ENCODE results near the gene DLST. TPM values are rescaled to one million over a fixed set of nuclear protein-coding genes. Genes with fewer than 3 reads are reported as not detected.

Gene DLST
- total and polyA plus RNA-seq, 2 of the 4 experiments (the other 2 are of a cell fraction), result 58.6 to 119 TPM

- 0% methylated on average over 1 of the region's 5 CpGs; no CpG with 5 or more reads in 1 of the 2 experiments for WGBS, 2 experiments (ENCODE audit: extremely low coverage in 2 of 2, insufficient read length in 1 of 2)
- Histone ChIP-seq H3K9ac (ENCODE audit: low read depth, low read length) (no peak overlapping the region), H3K4me2 (ENCODE audit: low read depth, low read length) (no peak overlapping the region), H2AK5ac (ENCODE audit: low read depth, low read length) (no peak overlapping the region), H3K4me3 (ENCODE audit: insufficient read depth, low read depth, low read length) (no peak overlapping the region), H4K8ac (ENCODE audit: low read depth in 2 of 2, low read length in 2 of 2) (no peak overlapping the region), H2AFZ (replicated peaks; ENCODE audit: low read length, poor library complexity) (no peak overlapping the region), H3K18ac (ENCODE audit: low read depth, low read length) (no peak overlapping the region), H2BK20ac (ENCODE audit: low read depth, low read length) (no peak overlapping the region), H3K36me3 (ENCODE audit: control insufficient read depth, insufficient read depth, low read length) (no peaks in the 10 kb centered on the region), H3K4me1 (ENCODE audit: control insufficient read depth, insufficient read depth, low read length) (peaks cover 1% of the 10 kb centered on the region; the same call in 1 of the 2 replicates), H3K27ac (ENCODE audit: insufficient read depth, low read length) (no peak overlapping the region), H4K91ac (ENCODE audit: insufficient read depth, low read depth, low read length) (no peak overlapping the region), H4K5ac (ENCODE audit: low read depth, low read length) (no peak overlapping the region), H2BK120ac (ENCODE audit: low read depth, low read length) (no peak overlapping the region), H3K56ac (ENCODE audit: extremely low read depth, insufficient read depth, low read length) (no peak overlapping the region), H4K20me1 (ENCODE audit: insufficient read depth, low read length) (no peaks in the 10 kb centered on the region), H3K27me3 (ENCODE audit: control insufficient read depth, insufficient read depth, low read length) (no peaks in the 10 kb centered on the region), H2BK15ac (ENCODE audit: low read depth, low read length) (no peak overlapping the region), H3K9me3 (ENCODE audit: control insufficient read depth, insufficient read depth, low read length) (no peaks in the 10 kb centered on the region), H3K79me1 (ENCODE audit: low read depth in 1 of 2, low read length in 2 of 2) (no peaks in the 10 kb centered on the region), H3K23ac (ENCODE audit: low read depth, low read length) (no peak overlapping the region), H3K9me1 (ENCODE audit: insufficient read depth, low read length) (no peaks in the 10 kb centered on the region), H3K14ac (replicated peaks; ENCODE audit: low read depth, low read length) (no peak overlapping the region), H2BK5ac (ENCODE audit: low read depth, low read length, poor library complexity, severe bottlenecking) (no peak overlapping the region), H2AK9ac (replicated peaks; ENCODE audit: low read depth, low read length, poor library complexity) (no peak overlapping the region), H3K4ac (ENCODE audit: low read depth, low read length) (no peak overlapping the region)
- ChIA-PET POLR2A (ENCODE audit: unreplicated experiment) (no interaction called here), CTCF (no interaction called here)
- no peak for TF ChIP-seq CHD1 (IDR thresholded peaks at IDR 0.05; ENCODE audit: low read depth, low read length)
- TF ChIP-seq CEBPB (IDR thresholded peaks at IDR 0.05; ENCODE audit: low read depth, low read length), result no peak
- no peak for TF ChIP-seq BHLHE40 (IDR thresholded peaks at IDR 0.05; ENCODE audit: low read depth, low read length)
- TF ChIP-seq RFX5 (IDR thresholded peaks at IDR 0.05; ENCODE audit: low read depth, low read length), result no peak
- TF ChIP-seq CTCF (conservative IDR thresholded peaks at IDR 0.05; ENCODE audit: low read depth, low read length), result no peak
- no peak for TF ChIP-seq USF2 (IDR thresholded peaks at IDR 0.05; ENCODE audit: low read depth, low read length)
- TF ChIP-seq RCOR1 (IDR thresholded peaks at IDR 0.05; ENCODE audit: insufficient replicate concordance, low read length), result no peak
- TF ChIP-seq, protein P1, sequence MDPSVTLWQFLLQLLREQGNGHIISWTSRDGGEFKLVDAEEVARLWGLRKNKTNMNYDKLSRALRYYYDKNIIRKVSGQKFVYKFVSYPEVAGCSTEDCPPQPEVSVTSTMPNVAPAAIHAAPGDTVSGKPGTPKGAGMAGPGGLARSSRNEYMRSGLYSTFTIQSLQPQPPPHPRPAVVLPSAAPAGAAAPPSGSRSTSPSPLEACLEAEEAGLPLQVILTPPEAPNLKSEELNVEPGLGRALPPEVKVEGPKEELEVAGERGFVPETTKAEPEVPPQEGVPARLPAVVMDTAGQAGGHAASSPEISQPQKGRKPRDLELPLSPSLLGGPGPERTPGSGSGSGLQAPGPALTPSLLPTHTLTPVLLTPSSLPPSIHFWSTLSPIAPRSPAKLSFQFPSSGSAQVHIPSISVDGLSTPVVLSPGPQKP (IDR thresholded peaks at IDR 0.05; ENCODE audit: borderline replicate concordance, low read depth, low read length), result no peak
- TF ChIP-seq FOS (IDR thresholded peaks at IDR 0.05; ENCODE audit: low read depth, low read length), result no peak
- TF ChIP-seq NFE2L2 (IDR thresholded peaks at IDR 0.05; ENCODE audit: low read depth, low read length), result no peak
- DNase-seq, result no peak
- in situ Hi-C loops (cut with MboI; ENCODE audit: low sequenced_read_pairs), result loop anchor here (5.0 to 10.0 kb wide), 2 partner anchors 164 to 391 kb away; no protein-coding TSS in a partner anchor
- no TSS peak for BruUV-seq (replicated peaks)
- intact Hi-C loops (cut with micrococcal nuclease), result no loop called here
- no peak for ATAC-seq (ENCODE audit: low read depth)
- dilution Hi-C loops (cut with HindIII; ENCODE audit: low sequenced_read_pairs, unreplicated experiment), result no loop called here
These were observed 31.7 kb downstream of the DLST start for GRCh38 chr14:74913393-74913910.

Measured in IMR-90 (cell line).